Measurements from ENCODE around the gene FRMD4B.

- TF ChIP-seq, protein P1, sequence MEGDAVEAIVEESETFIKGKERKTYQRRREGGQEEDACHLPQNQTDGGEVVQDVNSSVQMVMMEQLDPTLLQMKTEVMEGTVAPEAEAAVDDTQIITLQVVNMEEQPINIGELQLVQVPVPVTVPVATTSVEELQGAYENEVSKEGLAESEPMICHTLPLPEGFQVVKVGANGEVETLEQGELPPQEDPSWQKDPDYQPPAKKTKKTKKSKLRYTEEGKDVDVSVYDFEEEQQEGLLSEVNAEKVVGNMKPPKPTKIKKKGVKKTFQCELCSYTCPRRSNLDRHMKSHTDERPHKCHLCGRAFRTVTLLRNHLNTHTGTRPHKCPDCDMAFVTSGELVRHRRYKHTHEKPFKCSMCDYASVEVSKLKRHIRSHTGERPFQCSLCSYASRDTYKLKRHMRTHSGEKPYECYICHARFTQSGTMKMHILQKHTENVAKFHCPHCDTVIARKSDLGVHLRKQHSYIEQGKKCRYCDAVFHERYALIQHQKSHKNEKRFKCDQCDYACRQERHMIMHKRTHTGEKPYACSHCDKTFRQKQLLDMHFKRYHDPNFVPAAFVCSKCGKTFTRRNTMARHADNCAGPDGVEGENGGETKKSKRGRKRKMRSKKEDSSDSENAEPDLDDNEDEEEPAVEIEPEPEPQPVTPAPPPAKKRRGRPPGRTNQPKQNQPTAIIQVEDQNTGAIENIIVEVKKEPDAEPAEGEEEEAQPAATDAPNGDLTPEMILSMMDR (IDR thresholded peaks at IDR 0.05), result no peak
- TF ChIP-seq POLR2AphosphoS5 (IDR thresholded peaks at IDR 0.05; ENCODE audit: low read depth, low read length) (no peak), REST (IDR thresholded peaks at IDR 0.05; ENCODE audit: insufficient read depth in 1 of 2, low read depth in 2 of 2, low read length in 1 of 2) (no peak)
These were observed 185.9 kb downstream of the FRMD4B start for GRCh38 chr3:69199942-69200341.
